Activated gamma-delta T cell treated with anti-CD3 and anti-CD28 coated beads, Interleukin-2, amount 50 U/mL, for 16 hours (primary cell): ENCODE results near the gene HIVEP1.
A peak's percentile ranks its signal among the peaks of the same experiment; 100 is the strongest.
"Not testable (repeated sequence)": the region's sequence is repeated elsewhere in the genome, so short reads cannot be mapped to it uniquely, and the experiment has no call there.

Experiments
- DNase-seq: peaks from one replicate; pipeline ENCODE4 v3.0.0-alpha.2; 2020; ENCODE audit warnings: low read depth

The HIVEP1 gene

GRCh38 chr6:12119085-12119588, 107.0 kb downstream of the HIVEP1 start:
- peak; percentile 20 for DNase-seq

GRCh38 chr6:12125396-12125795, 113.3 kb downstream of the HIVEP1 start:
- no peak for DNase-seq

- DNase-seq: no peak
Observed at GRCh38 chr6:12126051-12126450, 113.9 kb downstream of the HIVEP1 start.

GRCh38 chr6:12129523-12129922, 117.4 kb downstream of the HIVEP1 start:
- DNase-seq: no peak

GRCh38 chr6:12132351-12133222, 120.5 kb downstream of the HIVEP1 start:
- no peak for DNase-seq

GRCh38 chr6:12134581-12134980, 122.5 kb downstream of the HIVEP1 start:
- no peak for DNase-seq

GRCh38 chr6:12134991-12135390, 122.9 kb downstream of the HIVEP1 start:
- no peak for DNase-seq

- no peak for DNase-seq
Observed at GRCh38 chr6:12136905-12137304, 124.8 kb downstream of the HIVEP1 start.

- DNase-seq: no peak
Observed at GRCh38 chr6:12137480-12137879, 125.4 kb downstream of the HIVEP1 start.

- DNase-seq: peak; percentile 10
Observed at GRCh38 chr6:12138381-12138780, 126.3 kb downstream of the HIVEP1 start.

- DNase-seq: no peak
Observed at GRCh38 chr6:12138936-12139335, 126.8 kb downstream of the HIVEP1 start.

- DNase-seq: no peak
Observed at GRCh38 chr6:12147557-12148316, 135.6 kb downstream of the HIVEP1 start.

GRCh38 chr6:12148317-12148801, 136.2 kb downstream of the HIVEP1 start:
- DNase-seq: no peak

GRCh38 chr6:12148841-12149240, 136.7 kb downstream of the HIVEP1 start:
- DNase-seq: no peak

- no peak for DNase-seq
Observed at GRCh38 chr6:12149944-12150510, 137.9 kb downstream of the HIVEP1 start.

- peak; percentile 3 for DNase-seq
Observed at GRCh38 chr6:12150812-12151432, 138.8 kb downstream of the HIVEP1 start.

- DNase-seq: no peak
Observed at GRCh38 chr6:12151433-12151820, 139.3 kb downstream of the HIVEP1 start.

GRCh38 chr6:12152023-12152970, 140.2 kb downstream of the HIVEP1 start:
- no peak for DNase-seq

GRCh38 chr6:12155769-12156168, 143.7 kb downstream of the HIVEP1 start:
- DNase-seq: not testable (repeated sequence)

- DNase-seq: no peak
Observed at GRCh38 chr6:12158686-12159415, 146.7 kb downstream of the HIVEP1 start.
